K562 (cell line): Measurements from ENCODE around the gene LAMA1. TPM values are rescaled to one million over a fixed set of nuclear protein-coding genes. Genes with fewer than 3 reads are reported as not detected.

Experiments used
- ATAC-seq: fragments of 200-7000 bp; cut with Tn5 transposase; 3 replicates; pipeline ENCODE4 v1.9.1; 2020; ENCODE audit warnings: moderate library complexity
- BruUV-seq: library from RNA; stranded (reverse); fragments of 400-500 nt; replicated peaks from 2 replicates; lab custom pipeline; 2021; lab: Mats Ljungman, UMichigan
- CTCF ChIA-PET: fragments of 300-600 bp; formaldehyde crosslinking; extraction: SDS; loops from one replicate; lab custom pipeline; 2021; ENCODE audit warnings: low intra/inter-chr PET ratio; lab: Yijun Ruan, JAX
- POLR2A ChIA-PET: fragments of 300-600, 350-650 bp; sonication (Branson Sonifier 250); formaldehyde crosslinking; extraction: SDS; loops from one replicate; lab custom pipeline; 2021; ENCODE audit warnings: antibody characterized with exemption, inconsistent platforms; lab: Yijun Ruan, JAX
- DNase-seq, 4 experiments: peaks; one replicate each; pipeline versions ENCODE4 v3.0.0 to v3.0.0-alpha.2; 2011 to 2018; ENCODE audit warnings: low spot score in 3 of 4, mixed read lengths in 3 of 4; ENCODE audit errors: extremely low read depth in 1 of 4
- FAIRE-seq: peaks from 2 replicates; lab custom pipeline; 2011; peaks lifted over from hg19 to GRCh38; lab: Jason Lieb, UNC
- H2AFZ ChIP-seq: 2 replicates; pipeline ENCODE4 v1.6.0; 2011; ENCODE audit warnings: low read depth, low read length, control low read depth, inconsistent platforms
- H3K27ac ChIP-seq: fragments of 200-600 bp; 3 replicates; pipeline ENCODE4 v1.8.0; 2011; ENCODE audit warnings: low read depth, mild to moderate bottlenecking, control low read depth, inconsistent platforms, low read length, moderate library complexity, mixed read lengths; ENCODE audit errors: extremely low read depth
- H3K27me3 ChIP-seq, 2 experiments: fragments of 300-600 bp in 1 of 2; 2 replicates in 1 of 2; 3 replicates in 1 of 2; pipeline versions ENCODE4 v1.6.0 to v1.8.0; 2011; ENCODE audit warnings: inconsistent platforms in 2 of 2, low read length in 2 of 2, mild to moderate bottlenecking in 1 of 2, mixed read lengths in 1 of 2, moderate library complexity in 1 of 2; ENCODE audit not compliant: control insufficient read depth in 2 of 2, insufficient read depth in 2 of 2
- H3K36me3 ChIP-seq: fragments of 300-600 bp; 3 replicates; pipeline ENCODE4 v1.8.0; 2011; ENCODE audit warnings: mild to moderate bottlenecking, low read length, inconsistent platforms; ENCODE audit not compliant: control insufficient read depth, insufficient read depth
- H3K4me1 ChIP-seq, 2 experiments: fragments of 200-600 bp in 1 of 2; replicated peaks in 1 of 2; 2 replicates in 1 of 2; 3 replicates in 1 of 2; pipeline versions ENCODE4 v1.5.1 to v1.8.0; 2011; ENCODE audit warnings: inconsistent platforms in 2 of 2, low read length in 2 of 2, mild to moderate bottlenecking in 1 of 2, mixed read lengths in 1 of 2, moderate library complexity in 1 of 2; ENCODE audit not compliant: control insufficient read depth in 2 of 2, insufficient read depth in 2 of 2
- H3K4me2 ChIP-seq: 2 replicates; pipeline ENCODE4 v1.6.1; 2011; ENCODE audit warnings: low read length, control low read depth, inconsistent platforms, mixed read lengths; ENCODE audit not compliant: insufficient read depth
- H3K4me3 ChIP-seq: fragments of 200-600 bp; sonication (generic), shearing (Covaris generic); 2 replicates; pipeline ENCODE4 v1.5.1; 2016; ENCODE audit warnings: control low read depth, inconsistent platforms
- H3K79me2 ChIP-seq: fragments of 200-600 bp; 3 replicates; pipeline ENCODE4 v1.8.0; 2011; ENCODE audit warnings: low read length, inconsistent platforms; ENCODE audit not compliant: control insufficient read depth, insufficient read depth
- H3K9ac ChIP-seq, 2 experiments: 2 replicates each; pipeline versions ENCODE4 v1.6.0 to v1.6.1; 2011; ENCODE audit warnings: low read depth in 2 of 2, low read length in 2 of 2, control low read depth in 1 of 2, inconsistent platforms in 1 of 2, mild to moderate bottlenecking in 1 of 2, mixed read lengths in 1 of 2; ENCODE audit not compliant: insufficient read depth in 1 of 2
- H3K9me1 ChIP-seq: one replicate; pipeline ENCODE4 v1.6.0; 2011; ENCODE audit warnings: inconsistent platforms, mild to moderate bottlenecking, low read length, moderate library complexity; ENCODE audit not compliant: control insufficient read depth, insufficient read depth
- H3K9me3 ChIP-seq: replicated peaks from 2 replicates; pipeline ENCODE4 v1.5.1; 2011; ENCODE audit warnings: low read depth, low read length, inconsistent platforms; ENCODE audit not compliant: control insufficient read depth, insufficient read depth
- H4K20me1 ChIP-seq: replicated peaks from 2 replicates; pipeline ENCODE4 v1.6.1; 2011; ENCODE audit warnings: low read length, inconsistent platforms, mixed read lengths; ENCODE audit not compliant: control insufficient read depth, insufficient read depth
- CUX1 ChIP-seq: fragments of 200-800 bp; sonication (Bioruptor generic); IDR thresholded peaks from 2 replicates; pipeline ENCODE4 v1.6.1; 2016; ENCODE audit warnings: missing genetic modification characterization, missing compliant biosample characterization
- ELK1 ChIP-seq: sonication (generic); formaldehyde crosslinking; IDR thresholded peaks from 2 replicates; pipeline ENCODE4 v1.8.1; 2022; ENCODE audit warnings: missing genetic modification reagents
- NR4A1 ChIP-seq, 2 experiments: fragments of 250-450 bp in 1 of 2; fragments of 450-650 bp in 1 of 2; sonication (Bioruptor Pico) in 1 of 2; IDR thresholded peaks; 2 replicates each; pipeline versions ENCODE4 v1.4.0 to v1.6.1; 2016 to 2020; ENCODE audit warnings: mild to moderate bottlenecking in 2 of 2, missing compliant biosample characterization in 1 of 2, missing genetic modification characterization in 1 of 2, moderate library complexity in 1 of 2
- PHF20 ChIP-seq: fragments of 450-650 bp; IDR thresholded peaks from 2 replicates; pipeline ENCODE4 v1.6.1; 2018; ENCODE audit not compliant: partially characterized antibody
- RERE ChIP-seq: sonication (generic); formaldehyde crosslinking; IDR thresholded peaks from 2 replicates; pipeline ENCODE4 v1.8.0; 2023; ENCODE audit warnings: missing genetic modification reagents, mild to moderate bottlenecking, borderline replicate concordance
- SMARCB1 ChIP-seq: IDR thresholded peaks from 2 replicates; pipeline ENCODE4 v1.6.1; 2011; ENCODE audit warnings: improper control_type of control experiment, low read depth; ENCODE audit not compliant: insufficient read length
- WGBS: fragments of 100-300 bp; shearing (Covaris generic); methylation state at CpG from one replicate; pipeline ENCODE4 v1.1.6; 2016; ENCODE audit warnings: low coverage, mixed read lengths; ENCODE audit not compliant: insufficient coverage; ENCODE audit errors: missing lambda C conversion rate; 5-methylcytosine and 5-hydroxymethylcytosine counted together
- in situ Hi-C: fragments of 300-500 bp; cut with MboI; formaldehyde crosslinking; loops from 4 replicates; pipeline ENCODE4 v1.15.0; 2018; ENCODE audit warnings: inconsistent platforms, mixed read lengths
- intact Hi-C: fragments of 100-400 bp; cut with micrococcal nuclease; formaldehyde crosslinking; loops from 2 replicates; pipeline ENCODE4 v1.14.2; 2022
- polyA plus RNA-seq, 8 experiments: library from polyadenylated mRNA; depleted of rRNA in 4 of 8; stranded (reverse) in 5 of 8; unstranded in 3 of 8; fragments of >200 nt; fragmentation: Nextera tagmentation in 2 of 8; fragmentation: Illumina TruSeq in 1 of 8; extraction: Ambion mirVana in 2 of 8; extraction: Trizol in 1 of 8; gene quantifications; 2 replicates each; pipeline versions ENCODE4 v1.2.1 to v1.2.3, GENCODE V29; 2011 to 2014; ENCODE audit warnings: inconsistent platforms in 1 of 8, missing spikeins in 1 of 8
- total RNA-seq, 7 experiments: library from RNA; depleted of rRNA in 6 of 7; stranded (reverse); fragments of >200 nt in 6 of 7; fragmentation: Illumina TruSeq in 2 of 7; extraction: Trizol in 2 of 7; gene quantifications; 2 replicates each; pipeline versions ENCODE4 v1.2.1 to v1.2.3, GENCODE V29; 2011 to 2021; ENCODE audit warnings: low replicate concordance in 1 of 7

Gene LAMA1
- total and polyA plus RNA-seq, 9 of the 15 experiments (the other 6 are each of a cell fraction or from before 2014, with no cell fraction given) = 0.04 TPM; not detected in 8

- Histone ChIP-seq H3K27me3 (peaks cover 10 to 21% of the 10 kb centered on the region in 2 experiments; a peak in 4 of 5 replicates), H3K27ac (no peak overlapping the region), H3K79me2 (no peaks in the 10 kb centered on the region), H3K4me2 (no peak overlapping the region), H2AFZ (no peak overlapping the region), H3K4me1 (no peaks in the 10 kb centered on the region), H3K4me3 (no peak overlapping the region), H3K9ac (no peak overlapping the region), H3K9me3 (no peaks in the 10 kb centered on the region), H3K36me3 (no peaks in the 10 kb centered on the region), H4K20me1 (no peaks in the 10 kb centered on the region), H3K9me1 (no peaks in the 10 kb centered on the region)
- no TSS peak for BruUV-seq
- ChIA-PET CTCF (no interaction called here), POLR2A (interaction anchor here (0.6 kb wide), 1 partner anchor 34 kb away, joined by 3 read pairs; no protein-coding TSS in a partner anchor)
- in situ Hi-C loops (no loop called here), intact Hi-C loops (no loop called here)
- ATAC-seq = no peak
- 1% methylated on average over 13 of the region's 13 CpGs for WGBS
- TF ChIP-seq NR4A1 (CRISPR knock-in tag; IDR thresholded peaks at IDR 0.05) = no peak
- no peak for TF ChIP-seq NR4A1 (tag; IDR thresholded peaks at IDR 0.05)
- no peak for TF ChIP-seq PHF20
- TF ChIP-seq SMARCB1 = no peak
- TF ChIP-seq CUX1 = no peak
- no peak for TF ChIP-seq ELK1 (CRISPR knock-in tag)
- TF ChIP-seq RERE (CRISPR knock-in tag) = no peak
- FAIRE-seq = no peak
- DNase-seq = no peak
Measured at GRCh38 chr18:7028625-7029024, 89.0 kb downstream of the LAMA1 start.
